ENCODE data around the gene N4BP2.
A peak's percentile ranks its signal among the peaks of the same experiment; 100 is the strongest.

The N4BP2 gene

GRCh38 chr4:40186665-40187014 is 130.0 kb downstream of the N4BP2 start:
- H3K79me2 ChIP-seq (ENCODE audit: insufficient read depth, low read length): peaks cover 6% of the 10 kb centered on the region
- H3K4me3 ChIP-seq (ENCODE audit: low read depth, low read length, poor library complexity, severe bottlenecking): peak overlapping the region; percentile 46
- no peaks in the 10 kb centered on the region for H3K27me3 ChIP-seq (ENCODE audit: insufficient read depth, low read length)
- H3K9ac ChIP-seq (ENCODE audit: low read length): peak overlapping the region; percentile 75
- H3F3A ChIP-seq (ENCODE audit: insufficient read depth, low read length): peaks cover 21% of the 10 kb centered on the region
- no peaks in the 10 kb centered on the region for H3K9me3 ChIP-seq (ENCODE audit: low read length)
- H3K9me2 ChIP-seq (ENCODE audit: low read depth, low read length): no peaks in the 10 kb centered on the region
- H3K36me3 ChIP-seq (ENCODE audit: insufficient read depth, low read length): no peaks in the 10 kb centered on the region
- H3K27ac ChIP-seq (ENCODE audit: low read depth, low read length, poor library complexity, severe bottlenecking): peak overlapping the region; percentile 100
- H4K20me1 ChIP-seq (ENCODE audit: insufficient read depth, low read length): no peaks in the 10 kb centered on the region
- peaks cover 99% of the 10 kb centered on the region for H3K4me1 ChIP-seq (ENCODE audit: insufficient read depth, low read length, severe bottlenecking)
- H3K4me2 ChIP-seq (ENCODE audit: low read length): peak overlapping the region; percentile 72
- TF ChIP-seq EZH2 (IDR thresholded peaks at IDR 0.05; ENCODE audit: borderline replicate concordance, low read length) (no peak), CTCF (IDR thresholded peaks at IDR 0.05; ENCODE audit: low read length) (no peak)
- no peak overlapping the region for H2AFZ ChIP-seq (ENCODE audit: low read length)

- H3K79me2 ChIP-seq (ENCODE audit: insufficient read depth, low read length): peaks cover 14% of the 10 kb centered on the region
- no peaks in the 10 kb centered on the region for H3K9me2 ChIP-seq (ENCODE audit: low read depth, low read length)
- H3K9ac ChIP-seq (ENCODE audit: low read length): peak overlapping the region; percentile 75
- TF ChIP-seq CTCF (IDR thresholded peaks at IDR 0.05; ENCODE audit: low read length) (no peak), EZH2 (IDR thresholded peaks at IDR 0.05; ENCODE audit: borderline replicate concordance, low read length) (no peak)
- no peaks in the 10 kb centered on the region for H3K36me3 ChIP-seq (ENCODE audit: insufficient read depth, low read length)
- H3K4me3 ChIP-seq (ENCODE audit: low read depth, low read length, poor library complexity, severe bottlenecking): no peak overlapping the region
- no peak overlapping the region for H3K4me2 ChIP-seq (ENCODE audit: low read length)
- peaks cover 99% of the 10 kb centered on the region for H3K4me1 ChIP-seq (ENCODE audit: insufficient read depth, low read length, severe bottlenecking)
- H3K27me3 ChIP-seq (ENCODE audit: insufficient read depth, low read length): no peaks in the 10 kb centered on the region
- peak overlapping the region; percentile 100 for H3K27ac ChIP-seq (ENCODE audit: low read depth, low read length, poor library complexity, severe bottlenecking)
- no peaks in the 10 kb centered on the region for H4K20me1 ChIP-seq (ENCODE audit: insufficient read depth, low read length)
- peaks cover 21% of the 10 kb centered on the region for H3F3A ChIP-seq (ENCODE audit: insufficient read depth, low read length)
- no peaks in the 10 kb centered on the region for H3K9me3 ChIP-seq (ENCODE audit: low read length)
- H2AFZ ChIP-seq (ENCODE audit: low read length): no peak overlapping the region
Measured at GRCh38 chr4:40187386-40187906, 130.8 kb downstream of the N4BP2 start.

GRCh38 chr4:40190019-40190418 is 133.4 kb downstream of the N4BP2 start:
- Histone ChIP-seq H3K4me1 (ENCODE audit: insufficient read depth, low read length, severe bottlenecking) (peaks cover 77% of the 10 kb centered on the region), H3K4me2 (ENCODE audit: low read length) (peak overlapping the region; percentile 86), H2AFZ (ENCODE audit: low read length) (no peak overlapping the region), H4K20me1 (ENCODE audit: insufficient read depth, low read length) (no peaks in the 10 kb centered on the region), H3K4me3 (ENCODE audit: low read depth, low read length, poor library complexity, severe bottlenecking) (peak overlapping the region; percentile 82), H3K36me3 (ENCODE audit: insufficient read depth, low read length) (peaks cover 13% of the 10 kb centered on the region), H3K27me3 (ENCODE audit: insufficient read depth, low read length) (no peaks in the 10 kb centered on the region), H3K27ac (ENCODE audit: low read depth, low read length, poor library complexity, severe bottlenecking) (peak overlapping the region; percentile 100), H3K9me3 (ENCODE audit: low read length) (no peaks in the 10 kb centered on the region), H3F3A (ENCODE audit: insufficient read depth, low read length) (peaks cover 10% of the 10 kb centered on the region), H3K79me2 (ENCODE audit: insufficient read depth, low read length) (peaks cover 39% of the 10 kb centered on the region), H3K9me2 (ENCODE audit: low read depth, low read length) (no peaks in the 10 kb centered on the region), H3K9ac (ENCODE audit: low read length) (peak overlapping the region; percentile 99)
- no peak for TF ChIP-seq EZH2 (IDR thresholded peaks at IDR 0.05; ENCODE audit: borderline replicate concordance, low read length)

- Histone ChIP-seq H3K9ac (ENCODE audit: low read length) (peak overlapping the region; percentile 99), H3K4me3 (ENCODE audit: low read depth, low read length, poor library complexity, severe bottlenecking) (peak overlapping the region; percentile 82), H3K27me3 (ENCODE audit: insufficient read depth, low read length) (no peaks in the 10 kb centered on the region), H2AFZ (ENCODE audit: low read length) (no peak overlapping the region), H3F3A (ENCODE audit: insufficient read depth, low read length) (peaks cover 10% of the 10 kb centered on the region), H3K9me3 (ENCODE audit: low read length) (no peaks in the 10 kb centered on the region), H3K4me2 (ENCODE audit: low read length) (peak overlapping the region; percentile 86), H3K79me2 (ENCODE audit: insufficient read depth, low read length) (peaks cover 44% of the 10 kb centered on the region), H3K9me2 (ENCODE audit: low read depth, low read length) (no peaks in the 10 kb centered on the region), H3K27ac (ENCODE audit: low read depth, low read length, poor library complexity, severe bottlenecking) (peak overlapping the region; percentile 100), H3K36me3 (ENCODE audit: insufficient read depth, low read length) (peaks cover 17% of the 10 kb centered on the region), H3K4me1 (ENCODE audit: insufficient read depth, low read length, severe bottlenecking) (peaks cover 77% of the 10 kb centered on the region), H4K20me1 (ENCODE audit: insufficient read depth, low read length) (no peaks in the 10 kb centered on the region)
- TF ChIP-seq EZH2 (IDR thresholded peaks at IDR 0.05; ENCODE audit: borderline replicate concordance, low read length) (no peak), CTCF (IDR thresholded peaks at IDR 0.05; ENCODE audit: low read length) (no peak)
Measured at GRCh38 chr4:40190465-40190864, 133.8 kb downstream of the N4BP2 start.

All from OCI-LY1 (cell line).